Measurements from ENCODE around the gene YY1AP1.

DNA sequence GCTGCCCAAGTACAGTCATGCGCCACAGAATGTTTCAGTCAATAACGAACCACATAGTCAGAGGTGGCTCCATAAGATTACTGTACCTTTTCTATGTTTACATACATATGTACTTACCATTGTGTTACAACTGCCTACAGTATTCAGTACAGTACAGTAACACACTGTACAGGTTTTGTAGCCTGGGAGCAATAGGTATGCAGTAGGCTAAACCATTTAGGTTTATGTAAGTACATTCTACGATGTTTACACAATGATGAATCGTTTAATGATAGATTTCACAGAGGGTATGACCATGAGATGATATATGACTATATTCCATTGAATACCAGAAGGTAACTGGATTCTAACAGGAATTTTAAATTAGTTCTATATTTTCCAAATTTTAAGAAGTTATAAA, 10.5 kb downstream of the YY1AP1 start:
- no peak for TF ChIP-seq POLR2A (IDR thresholded peaks at IDR 0.05)
- TF ChIP-seq, protein P1, sequence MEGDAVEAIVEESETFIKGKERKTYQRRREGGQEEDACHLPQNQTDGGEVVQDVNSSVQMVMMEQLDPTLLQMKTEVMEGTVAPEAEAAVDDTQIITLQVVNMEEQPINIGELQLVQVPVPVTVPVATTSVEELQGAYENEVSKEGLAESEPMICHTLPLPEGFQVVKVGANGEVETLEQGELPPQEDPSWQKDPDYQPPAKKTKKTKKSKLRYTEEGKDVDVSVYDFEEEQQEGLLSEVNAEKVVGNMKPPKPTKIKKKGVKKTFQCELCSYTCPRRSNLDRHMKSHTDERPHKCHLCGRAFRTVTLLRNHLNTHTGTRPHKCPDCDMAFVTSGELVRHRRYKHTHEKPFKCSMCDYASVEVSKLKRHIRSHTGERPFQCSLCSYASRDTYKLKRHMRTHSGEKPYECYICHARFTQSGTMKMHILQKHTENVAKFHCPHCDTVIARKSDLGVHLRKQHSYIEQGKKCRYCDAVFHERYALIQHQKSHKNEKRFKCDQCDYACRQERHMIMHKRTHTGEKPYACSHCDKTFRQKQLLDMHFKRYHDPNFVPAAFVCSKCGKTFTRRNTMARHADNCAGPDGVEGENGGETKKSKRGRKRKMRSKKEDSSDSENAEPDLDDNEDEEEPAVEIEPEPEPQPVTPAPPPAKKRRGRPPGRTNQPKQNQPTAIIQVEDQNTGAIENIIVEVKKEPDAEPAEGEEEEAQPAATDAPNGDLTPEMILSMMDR (IDR thresholded peaks at IDR 0.05 in 8 of 11, conservative IDR thresholded peaks at IDR 0.05 in 3 of 11) = no peak
- no peak for TF ChIP-seq POLR2AphosphoS5 (IDR thresholded peaks at IDR 0.05)

All from spleen (tissue), 7 donors.